SK-MEL-5 (cell line): ENCODE data around the gene TTC39A. TPM values are rescaled to one million over a fixed set of nuclear protein-coding genes. Genes with fewer than 3 reads are reported as not detected.
"Not testable (repeated sequence)": the region's sequence is repeated elsewhere in the genome, so short reads cannot be mapped to it uniquely, and the experiment has no call there.

Experiments
- DNase-seq: peaks from one replicate; pipeline ENCODE4 v3.0.0-alpha.2; 2016; ENCODE audit warnings: low read depth, low spot score
- in situ Hi-C: cut with HindIII; loops from 2 replicates; pipeline ENCODE4 v1.10.0; 2016; ENCODE audit warnings: low sequenced_read_pairs, high pct_unique_total_duplicates, low pct_unique_long_range_greater_than_20kb
- total RNA-seq: library from RNA; depleted of rRNA; stranded (reverse); fragments of >200 nt; shearing (Covaris generic); gene quantifications from 2 replicates; pipeline ENCODE4 v1.2.3, GENCODE V29; 2014; rRNA removed

The TTC39A gene
- total RNA-seq, 1 experiment from 2014 or later, result 2.4 TPM

DNA sequence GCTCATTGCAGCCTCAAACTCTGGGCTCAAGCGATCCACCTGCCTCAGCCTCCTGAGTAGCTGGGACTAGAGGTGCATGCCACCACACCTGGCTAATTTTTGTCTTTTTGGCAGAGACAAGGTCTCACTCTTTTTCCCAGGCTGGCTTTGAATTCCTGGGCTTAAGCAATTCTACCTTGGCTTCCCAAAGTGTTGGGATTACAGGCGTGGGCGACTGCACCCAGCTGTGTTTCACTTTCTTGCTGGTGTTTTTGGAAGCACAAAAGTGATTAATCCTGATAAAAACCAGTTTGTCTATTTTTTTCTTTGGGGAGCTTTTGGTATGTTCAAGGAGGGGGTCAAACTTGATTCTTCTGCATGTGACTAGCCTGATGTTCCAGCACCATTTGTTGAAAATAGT, 75.0 kb downstream of the TTC39A start:
- no peak for DNase-seq
- in situ Hi-C loops, result no loop called here

DNA sequence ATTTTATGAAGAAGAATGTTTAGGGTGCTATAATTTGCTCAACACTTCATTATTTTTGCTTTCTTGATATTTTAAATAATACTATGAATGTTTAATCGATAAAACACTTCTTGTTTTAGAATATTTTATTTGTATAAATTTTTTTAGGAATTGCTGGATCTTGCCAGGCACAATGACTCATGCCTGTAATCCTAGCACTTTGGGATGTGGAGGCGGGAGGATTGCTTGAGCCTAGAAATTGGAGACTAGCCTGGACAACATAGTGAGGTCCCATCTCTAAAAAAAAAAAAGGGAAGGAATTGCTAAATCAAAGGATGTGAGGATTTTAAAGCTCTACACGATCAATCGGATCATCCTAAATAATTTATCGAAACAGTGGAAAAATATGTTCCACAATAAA, 76.7 kb downstream of the TTC39A start:
- in situ Hi-C loops, result no loop called here
- DNase-seq, result no peak

DNA sequence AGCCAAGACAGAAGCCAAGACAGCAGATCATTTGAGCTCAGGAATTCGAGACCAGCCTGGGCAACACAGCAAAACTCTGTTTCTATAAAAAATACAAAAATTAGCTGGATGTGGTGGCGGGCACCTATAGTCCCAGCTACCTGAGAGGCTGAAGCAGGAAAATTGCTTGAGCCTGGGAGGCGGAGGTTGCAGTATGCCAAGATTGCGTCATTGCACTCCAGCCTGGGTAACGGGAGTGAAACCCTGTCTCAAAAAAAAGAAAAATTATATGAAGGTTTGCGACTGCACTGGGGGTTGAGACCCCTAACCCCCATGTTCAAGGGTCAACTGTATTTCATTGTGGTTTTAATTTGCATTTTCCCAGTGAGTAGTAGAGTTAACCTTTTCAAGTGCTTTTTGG, 78.0 kb downstream of the TTC39A start:
- in situ Hi-C loops, result no loop called here
- DNase-seq, result no peak

DNA sequence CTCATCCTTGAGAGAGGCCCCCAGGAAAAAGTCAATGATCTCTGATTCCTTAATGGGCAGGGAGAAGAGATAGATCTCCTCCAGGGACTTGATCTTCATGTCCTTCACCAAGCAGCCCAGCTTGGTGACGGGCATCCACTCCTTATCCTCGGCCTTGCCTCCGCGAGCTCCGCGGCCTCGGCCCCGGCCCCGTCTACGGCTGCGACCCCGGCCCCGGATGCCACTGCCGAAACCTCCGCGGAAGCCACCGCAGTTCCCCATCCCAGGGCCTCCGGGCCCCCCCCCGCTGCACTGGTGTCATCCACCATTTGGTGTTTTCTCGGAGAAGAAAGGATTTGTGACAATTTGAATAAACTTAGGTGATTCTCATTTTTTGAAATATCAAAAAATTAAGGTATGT, 79.2 kb downstream of the TTC39A start:
- in situ Hi-C loops, DNase-seq: not testable (repeated sequence)

DNA sequence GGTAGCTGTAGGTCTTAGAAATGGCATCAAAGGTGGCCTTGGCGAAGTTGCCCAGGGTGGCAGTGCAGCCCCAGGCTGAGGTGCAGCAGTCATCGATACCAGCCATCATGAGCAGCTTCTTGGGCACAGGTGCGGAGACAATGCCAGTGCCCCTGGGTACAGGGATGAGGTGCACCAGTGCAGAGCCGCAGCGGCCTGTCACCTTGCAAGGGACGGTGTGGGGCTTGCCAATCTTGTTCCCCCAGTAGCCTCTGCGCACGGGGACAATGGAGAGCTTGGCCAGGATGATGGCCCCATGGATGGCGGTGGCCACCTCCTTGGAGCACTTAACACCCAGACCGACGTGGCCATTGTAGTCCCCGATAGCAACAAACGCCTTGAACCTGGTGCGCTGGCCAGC, 79.6 kb downstream of the TTC39A start:
- DNase-seq, in situ Hi-C loops: not testable (repeated sequence)

DNA sequence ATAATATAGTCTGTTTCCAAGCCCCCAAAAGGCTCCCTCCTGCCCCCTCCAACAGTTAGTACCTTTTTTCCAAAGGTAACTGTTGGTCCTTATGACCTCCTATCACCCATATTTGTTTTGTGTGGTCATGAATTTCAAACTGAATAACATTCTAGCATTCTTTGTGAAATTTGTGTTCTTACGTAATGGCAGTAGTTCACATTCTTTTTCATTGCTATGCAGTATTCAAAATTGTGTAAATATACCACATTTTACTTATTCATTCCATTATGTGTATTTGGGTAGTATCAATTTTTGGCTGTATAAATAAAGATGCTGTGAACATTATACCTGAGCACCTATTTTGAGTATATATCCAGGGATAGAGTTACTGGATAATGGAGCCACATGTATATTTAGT, 80.9 kb downstream of the TTC39A start:
- DNase-seq, result no peak
- in situ Hi-C loops, result no loop called here

DNA sequence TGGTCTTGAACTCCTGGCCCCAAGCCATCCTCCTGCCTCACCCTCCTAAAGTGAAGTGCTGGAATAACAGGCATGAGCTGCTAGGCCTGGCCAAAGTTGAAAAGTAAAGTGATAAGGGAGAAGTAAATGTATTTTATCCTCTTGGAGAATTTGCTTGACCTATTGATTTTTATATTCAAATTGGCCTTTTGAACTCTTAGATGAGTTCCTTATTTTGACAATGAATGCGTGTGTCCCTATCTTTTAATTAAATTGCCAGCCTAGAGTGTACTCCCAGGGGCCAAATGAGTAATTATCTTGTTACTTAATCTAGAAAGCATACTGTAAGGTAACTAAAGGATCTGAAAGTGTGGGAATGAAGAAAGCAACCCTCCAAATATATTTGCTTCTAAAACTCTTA, 82.9 kb downstream of the TTC39A start:
- DNase-seq, result no peak
- in situ Hi-C loops, result no loop called here

DNA sequence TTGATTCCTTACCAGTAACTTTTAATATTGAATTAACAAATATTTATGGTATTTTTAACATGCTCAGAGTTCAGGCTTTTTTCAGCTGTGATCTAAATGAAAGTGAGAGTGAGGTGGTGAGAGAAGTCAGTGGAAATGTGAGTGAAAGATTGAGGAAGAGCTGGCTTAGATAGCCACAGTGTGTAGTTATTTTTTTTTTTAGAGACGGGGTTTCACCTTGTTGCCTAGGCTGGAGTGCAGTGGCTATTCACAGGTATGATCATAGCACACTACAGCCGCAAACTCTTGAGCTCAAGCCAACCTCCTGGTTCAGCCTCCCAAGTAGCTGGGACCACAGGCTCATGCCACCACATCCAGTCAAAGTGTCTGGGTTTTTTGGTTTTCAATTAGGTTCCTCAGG, 83.3 kb downstream of the TTC39A start:
- in situ Hi-C loops, result no loop called here
- DNase-seq, result no peak

DNA sequence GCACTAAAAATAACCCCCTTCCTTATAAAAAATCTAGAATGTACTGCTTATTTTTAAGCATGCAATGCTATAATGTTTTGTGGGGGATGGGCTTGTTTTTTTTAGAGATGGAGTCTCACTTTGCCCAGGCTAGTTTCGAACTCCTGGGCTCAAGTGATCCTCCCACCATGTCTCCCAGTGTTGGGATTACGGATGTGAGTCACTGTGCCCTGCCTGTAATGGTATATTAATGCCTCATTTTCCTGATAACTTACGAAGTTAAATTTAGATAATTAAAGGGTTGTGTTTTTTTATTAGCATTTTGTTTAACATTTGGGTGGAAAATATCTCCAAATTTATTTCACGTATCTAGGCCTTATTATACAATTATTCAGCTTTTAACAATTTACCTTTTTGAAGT, 87.8 kb downstream of the TTC39A start:
- in situ Hi-C loops, result no loop called here
- no peak for DNase-seq

DNA sequence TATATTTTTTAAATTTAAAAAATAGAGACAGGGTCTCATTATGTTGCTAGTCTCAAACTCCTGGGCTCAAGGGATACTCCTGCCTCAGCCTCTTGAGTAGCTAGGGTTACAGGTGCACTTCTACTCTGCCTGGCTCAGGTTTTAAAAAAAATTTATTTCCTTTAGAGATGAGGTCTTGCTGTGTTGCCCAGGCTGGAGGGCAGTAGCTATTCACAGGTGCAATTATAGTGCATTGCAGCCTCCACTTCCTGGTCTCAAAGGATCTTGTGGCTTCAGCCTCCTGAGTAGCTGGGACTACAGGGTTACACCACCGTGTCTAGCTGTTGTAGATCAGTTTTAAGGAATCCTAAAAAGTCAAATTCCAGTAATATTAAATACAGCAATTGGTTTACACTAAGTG, 89.2 kb downstream of the TTC39A start:
- no peak for DNase-seq
- in situ Hi-C loops, result no loop called here

DNA sequence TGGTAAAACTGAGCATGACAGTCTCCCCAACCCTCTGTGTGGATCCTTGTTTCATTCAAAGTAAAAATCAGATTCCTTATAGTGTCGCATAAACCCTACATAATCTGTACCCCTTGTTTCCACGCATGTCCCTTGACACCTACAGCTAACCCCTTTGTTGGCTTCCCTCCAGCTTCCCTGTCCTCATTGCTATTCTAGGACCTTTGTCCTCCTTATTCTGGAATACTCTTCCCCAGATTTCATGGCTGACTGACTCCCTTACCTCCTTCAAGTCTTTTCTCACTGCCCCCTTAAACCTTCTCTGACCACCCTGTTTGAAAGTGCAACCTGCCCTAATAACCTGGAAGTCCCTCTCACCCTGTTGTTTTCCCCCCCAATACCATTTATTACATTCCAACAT, 90.3 kb downstream of the TTC39A start:
- DNase-seq, result no peak
- in situ Hi-C loops, result no loop called here

DNA sequence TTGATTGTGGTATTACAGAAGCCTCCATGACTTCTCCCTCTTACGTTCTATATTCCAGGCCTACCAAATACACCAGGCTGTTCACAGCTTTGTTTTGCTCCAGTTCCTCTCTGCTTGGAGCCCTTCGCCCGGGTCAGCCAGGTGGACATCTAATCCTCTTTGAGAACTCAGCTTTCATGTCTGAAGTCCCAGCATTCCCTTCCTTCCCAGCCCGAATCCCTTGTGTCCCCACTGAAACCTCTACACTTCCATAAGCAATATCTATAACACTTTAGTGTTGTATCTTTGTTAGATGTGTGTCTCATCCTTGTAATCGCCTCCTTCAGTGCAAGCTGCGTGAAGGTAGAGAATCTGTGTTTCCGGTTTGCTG, 92.3 kb downstream of the TTC39A start:
- in situ Hi-C loops, result no loop called here
- DNase-seq, result no peak

DNA sequence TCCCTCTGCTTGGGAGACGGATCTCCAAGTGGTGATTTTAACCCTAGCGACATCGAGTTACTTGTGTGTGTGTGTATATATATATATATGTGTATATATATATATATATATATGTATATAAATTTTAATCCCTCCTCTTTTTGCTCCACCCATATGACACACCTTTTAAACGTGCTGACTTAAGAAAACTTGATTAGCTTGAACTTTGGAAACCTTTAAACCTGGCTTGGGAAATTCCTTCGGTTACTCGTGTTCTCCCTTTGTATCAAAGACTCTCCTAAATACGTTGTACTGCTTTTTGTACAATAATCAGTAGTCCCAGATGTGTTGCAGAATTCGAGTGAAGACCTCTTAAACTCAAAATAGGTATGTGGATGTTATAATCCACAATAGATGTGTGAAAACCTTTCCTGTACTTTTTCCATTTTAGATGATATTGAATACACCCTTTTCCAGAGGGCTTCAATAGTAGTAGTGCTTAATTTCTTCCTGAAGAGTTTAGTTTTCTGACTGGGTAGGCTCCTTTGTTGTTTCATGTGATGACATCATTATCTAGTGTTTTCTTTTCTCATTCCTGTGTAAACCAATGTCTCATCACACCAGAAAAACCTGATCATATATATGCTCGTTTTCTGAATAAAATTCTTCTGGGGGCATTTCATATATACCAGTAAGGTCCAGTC, 92.9 kb downstream of the TTC39A start:
- in situ Hi-C loops, result no loop called here
- DNase-seq, result no peak

Other genes starting within 250 kb of the TTC39A start
- gene C1orf185, start 228.3 kb downstream of the TTC39A start, total RNA-seq, result not detected in 2 replicates
- gene RNF11, start 94.3 kb downstream of the TTC39A start, total RNA-seq, result 103 and 110 TPM in 2 replicates
- 44.2 and 46.4 TPM in 2 replicates for gene EPS15, start 188.7 kb upstream of the TTC39A start, total RNA-seq